ENCODE measurements around the gene CASP8. TPM values are rescaled to one million over a fixed set of nuclear protein-coding genes. Genes with fewer than 3 reads are reported as not detected.

CASP8 gene
- total RNA-seq, 1 donor from 2014 or later, result 39.5 TPM

GRCh38 chr2:201232467-201232815 lies 27.9 kb upstream of the CASP8 start:
- intact Hi-C loops (cut with DNase I), result loop anchor here (10.0 kb wide), 1 partner anchor 132 kb away; no protein-coding TSS in a partner anchor
- Histone ChIP-seq H3K36me3 (no peaks in the 10 kb centered on the region), H3K4me1 (peaks cover 49% of the 10 kb centered on the region), H3K4me3 (no peak overlapping the region), H3K27me3 (no peaks in the 10 kb centered on the region), H3K27ac (peak overlapping the region; percentile 86), H3K9me3 (no peaks in the 10 kb centered on the region)
- TF ChIP-seq, protein P1, sequence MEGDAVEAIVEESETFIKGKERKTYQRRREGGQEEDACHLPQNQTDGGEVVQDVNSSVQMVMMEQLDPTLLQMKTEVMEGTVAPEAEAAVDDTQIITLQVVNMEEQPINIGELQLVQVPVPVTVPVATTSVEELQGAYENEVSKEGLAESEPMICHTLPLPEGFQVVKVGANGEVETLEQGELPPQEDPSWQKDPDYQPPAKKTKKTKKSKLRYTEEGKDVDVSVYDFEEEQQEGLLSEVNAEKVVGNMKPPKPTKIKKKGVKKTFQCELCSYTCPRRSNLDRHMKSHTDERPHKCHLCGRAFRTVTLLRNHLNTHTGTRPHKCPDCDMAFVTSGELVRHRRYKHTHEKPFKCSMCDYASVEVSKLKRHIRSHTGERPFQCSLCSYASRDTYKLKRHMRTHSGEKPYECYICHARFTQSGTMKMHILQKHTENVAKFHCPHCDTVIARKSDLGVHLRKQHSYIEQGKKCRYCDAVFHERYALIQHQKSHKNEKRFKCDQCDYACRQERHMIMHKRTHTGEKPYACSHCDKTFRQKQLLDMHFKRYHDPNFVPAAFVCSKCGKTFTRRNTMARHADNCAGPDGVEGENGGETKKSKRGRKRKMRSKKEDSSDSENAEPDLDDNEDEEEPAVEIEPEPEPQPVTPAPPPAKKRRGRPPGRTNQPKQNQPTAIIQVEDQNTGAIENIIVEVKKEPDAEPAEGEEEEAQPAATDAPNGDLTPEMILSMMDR (IDR thresholded peaks at IDR 0.05), result no peak
- DNase-seq, result no peak
- no peak for ATAC-seq

- Histone ChIP-seq H3K27me3 (no peaks in the 10 kb centered on the region), H3K36me3 (no peaks in the 10 kb centered on the region), H3K4me3 (peak overlapping the region; percentile 60), H3K9me3 (no peaks in the 10 kb centered on the region), H3K4me1 (peaks cover 55% of the 10 kb centered on the region), H3K27ac (peak overlapping the region; percentile 86)
- TF ChIP-seq, protein P1 (IDR thresholded peaks at IDR 0.05), result no peak
- ATAC-seq (peak; percentile 94), DNase-seq (peak; percentile 92)
- intact Hi-C loops (cut with DNase I), result loop anchor here (10.0 kb wide), 1 partner anchor 131 kb away; no protein-coding TSS in a partner anchor
These were observed 27.0 kb upstream of the CASP8 start for GRCh38 chr2:201233192-201233811.

GRCh38 chr2:201233812-201234662 lies 26.3 kb upstream of the CASP8 start:
- peaks cover 53% of the 10 kb centered on the region for H3K4me1 ChIP-seq
- H3K36me3 ChIP-seq, result no peaks in the 10 kb centered on the region
- no peaks in the 10 kb centered on the region for H3K9me3 ChIP-seq
- H3K27ac ChIP-seq, result peak overlapping the region; percentile 86
- intact Hi-C loops (cut with DNase I), result loop anchor here (10.0 kb wide), 1 partner anchor 131 kb away; no protein-coding TSS in a partner anchor
- H3K27me3 ChIP-seq, result no peaks in the 10 kb centered on the region
- peak overlapping the region; percentile 60 for H3K4me3 ChIP-seq
- ATAC-seq, result no peak
- DNase-seq, result no peak
- TF ChIP-seq, protein P1 (IDR thresholded peaks at IDR 0.05), result no peak

DNA sequence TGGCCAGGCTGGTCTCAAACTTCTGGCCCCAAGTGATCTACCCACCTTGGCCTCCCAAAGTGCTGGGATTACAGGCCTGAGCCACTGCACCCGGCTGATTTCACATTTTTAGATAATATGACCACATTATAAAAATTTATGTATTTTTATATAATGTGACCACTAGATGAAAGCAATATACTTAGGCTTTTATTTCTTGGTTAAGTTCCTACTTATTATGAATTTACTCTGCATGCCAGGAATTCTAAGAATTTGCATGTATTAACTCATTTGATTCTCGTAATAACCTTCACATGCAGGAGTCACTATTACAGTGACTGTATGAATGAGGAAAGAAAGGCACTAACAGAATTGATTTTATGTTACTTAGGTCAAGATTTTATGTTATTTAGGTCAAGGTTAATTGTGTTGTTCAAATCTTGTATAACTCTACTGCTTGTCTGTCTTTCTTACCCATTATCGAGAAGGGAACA lies 25.6 kb upstream of the CASP8 start:
- no peaks in the 10 kb centered on the region for H3K27me3 ChIP-seq
- H3K9me3 ChIP-seq, result no peaks in the 10 kb centered on the region
- no peaks in the 10 kb centered on the region for H3K36me3 ChIP-seq
- peaks cover 52% of the 10 kb centered on the region for H3K4me1 ChIP-seq
- ATAC-seq (no peak), DNase-seq (no peak)
- intact Hi-C loops (cut with DNase I), result loop anchor here (10.0 kb wide), 1 partner anchor 130 kb away; no protein-coding TSS in a partner anchor
- TF ChIP-seq, protein P1 (IDR thresholded peaks at IDR 0.05), result no peak
- H3K27ac ChIP-seq, result peak overlapping the region; percentile 86
- peak overlapping the region; percentile 60 for H3K4me3 ChIP-seq

DNA sequence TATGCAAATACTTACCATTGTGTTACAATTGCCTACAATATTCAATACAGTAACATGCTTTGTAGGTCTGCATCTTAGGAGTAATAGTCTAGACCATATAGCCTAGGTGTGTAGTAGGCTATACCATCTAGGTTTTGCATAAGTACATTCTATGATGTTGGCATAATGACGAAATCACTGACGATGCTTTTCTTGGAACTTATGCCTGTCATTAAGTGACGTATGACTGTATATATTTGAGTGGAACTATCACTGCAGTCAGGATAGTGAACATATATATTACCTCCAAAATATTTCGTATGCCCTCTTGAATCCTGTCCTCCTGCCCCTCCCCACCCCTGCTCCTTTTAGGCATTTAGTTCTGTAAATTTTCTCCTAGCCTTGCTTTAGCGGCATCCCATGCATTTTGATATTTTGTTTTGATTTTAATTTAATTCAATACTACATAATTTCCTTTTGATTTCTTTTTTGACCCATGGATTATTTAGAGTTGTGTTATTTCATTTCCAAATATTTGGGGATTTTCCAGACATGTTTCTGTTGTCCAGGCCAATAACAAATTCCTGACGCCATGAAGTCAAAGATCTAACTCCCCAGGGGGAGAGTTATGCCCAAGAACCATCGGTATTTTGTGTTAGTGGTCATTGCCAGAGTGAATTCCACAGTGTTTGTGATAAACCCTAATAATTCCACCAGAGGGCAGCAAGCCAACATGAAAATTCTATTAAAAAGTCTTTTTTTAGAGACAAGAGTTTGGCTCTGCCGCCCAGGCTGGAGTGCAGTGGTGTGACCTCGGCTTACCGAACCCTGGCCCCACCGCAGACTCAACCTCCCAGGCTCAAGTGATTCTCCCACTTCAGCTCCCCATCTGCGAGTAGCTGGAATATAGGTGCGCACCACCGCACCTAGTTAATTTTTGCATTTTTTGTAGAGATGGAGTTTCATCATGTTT lies 24.2 kb upstream of the CASP8 start:
- Histone ChIP-seq H3K36me3 (no peaks in the 10 kb centered on the region), H3K4me1 (peaks cover 52% of the 10 kb centered on the region), H3K4me3 (peak overlapping the region; percentile 22), H3K27ac (peak overlapping the region; percentile 63), H3K9me3 (no peaks in the 10 kb centered on the region), H3K27me3 (no peaks in the 10 kb centered on the region)
- ATAC-seq, result peak; percentile 33
- intact Hi-C loops (cut with DNase I), result loop anchor here (10.0 kb wide), 1 partner anchor 129 kb away; no protein-coding TSS in a partner anchor
- TF ChIP-seq, protein P1 (IDR thresholded peaks at IDR 0.05), result peak; percentile 70
- DNase-seq, result peak; percentile 69

All from upper lobe of right lung (tissue), 1 donor.